Tibial nerve (tissue), 4 donors: ENCODE results near the gene PET100. TPM values are rescaled to one million over a fixed set of nuclear protein-coding genes. Genes with fewer than 3 reads are reported as not detected.

Experiments used
- DNase-seq, 2 donors: peaks; one replicate each; pipeline ENCODE4 v3.0.0-alpha.2; 2019; ENCODE audit warnings: low spot score in 2 of 2
- H3K27ac ChIP-seq, 4 donors: fragments of 200-600 bp; sonication (generic) in 3 of 4; one replicate each; pipeline ENCODE4 v1.5.1; 2017 to 2019; ENCODE audit warnings: mild to moderate bottlenecking in 1 of 4
- H3K27me3 ChIP-seq, 2 donors: fragments of 200-600 bp; sonication (generic) in 1 of 2; one replicate each; pipeline versions ENCODE4 v1.5.1 to v1.6.0; 2017 to 2019
- H3K36me3 ChIP-seq, 3 donors: fragments of 200-600 bp; sonication (generic); one replicate each; pipeline ENCODE4 v1.5.1; 2018 to 2019
- H3K4me1 ChIP-seq, 4 donors: fragments of 200-600 bp; sonication (generic) in 3 of 4; one replicate each; pipeline ENCODE4 v1.5.1; 2017 to 2019
- H3K4me3 ChIP-seq, 4 donors: fragments of 200-600 bp; sonication (generic) in 3 of 4; one replicate each; pipeline ENCODE4 v1.5.1; 2017 to 2019; ENCODE audit warnings: mild to moderate bottlenecking in 1 of 4, moderate library complexity in 1 of 4
- H3K9me3 ChIP-seq, 4 donors: fragments of 200-600 bp; sonication (generic) in 3 of 4; one replicate each; pipeline ENCODE4 v1.5.1; 2017 to 2019
- CTCF ChIP-seq, 5 experiments: fragments of 200-600 bp in 3 of 5; fragments of 450-650 bp in 2 of 5; sonication (generic) in 3 of 5; IDR thresholded peaks; one replicate each; pipeline ENCODE4 v1.5.1; 2016 to 2019; ENCODE audit warnings: antibody characterized with exemption in 5 of 5, mild to moderate bottlenecking in 3 of 5, moderate library complexity in 2 of 5
- EP300 ChIP-seq, 2 donors: sonication (generic); formaldehyde crosslinking; IDR thresholded peaks; one replicate each; pipeline ENCODE4 v1.6.1; 2017; ENCODE audit warnings: antibody characterized with exemption in 2 of 2, mild to moderate bottlenecking in 1 of 2
- POLR2A ChIP-seq, 2 donors: fragments of 450-650 bp; IDR thresholded peaks; one replicate each; pipeline ENCODE4 v1.6.1; 2017; ENCODE audit warnings: antibody characterized with exemption in 2 of 2, mild to moderate bottlenecking in 2 of 2, moderate library complexity in 2 of 2
- WGBS, 2 donors: methylation state at CpG; one replicate each; pipeline ENCODE4 v1.1.5; 2018; 5-methylcytosine and 5-hydroxymethylcytosine counted together
- total RNA-seq, 4 donors: library from RNA; depleted of rRNA; stranded (reverse); fragments of >200 nt; gene quantifications; one replicate each; pipeline ENCODE4 v1.1.0, GENCODE V29; 2016

PET100 gene
- total RNA-seq, 4 donors from 2014 or later = 10.8 to 39.9 (median 30.6) TPM

GRCh38 chr19:7622933-7623685, 6.5 kb upstream of the PET100 start:
- no peak overlapping the region for H3K27ac ChIP-seq
- WGBS, 2 donors = 79 to 83% methylated on average over 14 to 16 of the region's 16 CpGs
- no peak overlapping the region for H3K4me3 ChIP-seq
- TF ChIP-seq EP300 (IDR thresholded peaks at IDR 0.05) (no peak), POLR2A (IDR thresholded peaks at IDR 0.05) (no peak), CTCF (IDR thresholded peaks at IDR 0.05) (no peak)
- H3K9me3 ChIP-seq = no peaks in the 10 kb centered on the region
- peaks cover 12 to 93% (median 40%) of the 10 kb centered on the region in 3 donors for H3K36me3 ChIP-seq
- no peak for DNase-seq
- H3K4me1 ChIP-seq = peaks cover 0 to 21% (median 6%) of the 10 kb centered on the region in 4 donors
- H3K27me3 ChIP-seq = no peaks in the 10 kb centered on the region

GRCh38 chr19:7623725-7624603, 5.6 kb upstream of the PET100 start:
- Histone ChIP-seq H3K27me3 (no peaks in the 10 kb centered on the region), H3K4me1 (peaks cover 0 to 25% (median 12%) of the 10 kb centered on the region in 4 donors), H3K36me3 (peaks cover 12 to 85% (median 40%) of the 10 kb centered on the region in 3 donors), H3K9me3 (no peaks in the 10 kb centered on the region), H3K4me3 (no peak overlapping the region), H3K27ac (no peak overlapping the region)
- DNase-seq = no peak
- WGBS, 2 donors = 89 to 93% methylated on average over 33 to 39 of the region's 39 CpGs
- no peak for TF ChIP-seq EP300 (IDR thresholded peaks at IDR 0.05)
- no peak for TF ChIP-seq CTCF (IDR thresholded peaks at IDR 0.05)
- TF ChIP-seq POLR2A (IDR thresholded peaks at IDR 0.05) = no peak

- Histone ChIP-seq H3K27me3 (no peaks in the 10 kb centered on the region), H3K9me3 (no peaks in the 10 kb centered on the region), H3K36me3 (peaks cover 10 to 76% (median 34%) of the 10 kb centered on the region in 3 donors), H3K27ac (no peak overlapping the region), H3K4me1 (peaks cover 0 to 21% (median 12%) of the 10 kb centered on the region in 4 donors), H3K4me3 (no peak overlapping the region)
- TF ChIP-seq CTCF (IDR thresholded peaks at IDR 0.05) (no peak), EP300 (IDR thresholded peaks at IDR 0.05) (no peak), POLR2A (IDR thresholded peaks at IDR 0.05) (no peak)
- DNase-seq = no peak
- WGBS, 2 donors = 84 to 89% methylated on average over 17 of the region's 17 CpGs
Observed at GRCh38 chr19:7624810-7625209, 4.8 kb upstream of the PET100 start.

- Histone ChIP-seq H3K27me3 (no peaks in the 10 kb centered on the region), H3K9me3 (no peaks in the 10 kb centered on the region), H3K4me1 (peaks cover 4 to 30% (median 21%) of the 10 kb centered on the region in 4 donors), H3K36me3 (peaks cover 5 to 65% (median 24%) of the 10 kb centered on the region in 3 donors), H3K27ac (no peak overlapping the region), H3K4me3 (no peak overlapping the region)
- 94 to 97% methylated on average over 29 to 33 of the region's 34 CpGs for WGBS, 2 donors
- no peak for DNase-seq
- TF ChIP-seq CTCF (IDR thresholded peaks at IDR 0.05) (no peak), POLR2A (IDR thresholded peaks at IDR 0.05) (no peak)
Observed at GRCh38 chr19:7625763-7626372, 3.7 kb upstream of the PET100 start.
